ENCODE measurements around the gene AFP.

Gene AFP

GRCh38 chr4:73451981-73452747, 16.1 kb downstream of the AFP start:
- Histone ChIP-seq H3K27ac (ENCODE audit: low read length) (no peak overlapping the region), H2AFZ (ENCODE audit: low read depth, low read length) (no peak overlapping the region), H3K27me3 (ENCODE audit: insufficient read depth, low read length, poor library complexity) (no peaks in the 10 kb centered on the region), H3K36me3 (ENCODE audit: insufficient read depth, low read length) (no peaks in the 10 kb centered on the region), H3K4me1 (ENCODE audit: insufficient read depth, low read length) (no peaks in the 10 kb centered on the region), H3K9me3 (ENCODE audit: insufficient read depth, low read length, severe bottlenecking) (no peaks in the 10 kb centered on the region), H3K79me2 (ENCODE audit: insufficient read depth, low read length) (no peaks in the 10 kb centered on the region), H3K9ac (ENCODE audit: low read depth, low read length) (no peak overlapping the region), H3K4me3 (ENCODE audit: low read depth in 1 of 2, low read length in 2 of 2) (no peak overlapping the region), H4K20me1 (ENCODE audit: insufficient read depth, low read length) (no peaks in the 10 kb centered on the region), H3K4me2 (ENCODE audit: insufficient read depth, low read length) (no peak overlapping the region)
- DNase-seq, result no peak
- no peak for TF ChIP-seq EZH2 (IDR thresholded peaks at IDR 0.05; ENCODE audit: borderline replicate concordance, low read depth, low read length, severe bottlenecking)
- TF ChIP-seq, protein P1, sequence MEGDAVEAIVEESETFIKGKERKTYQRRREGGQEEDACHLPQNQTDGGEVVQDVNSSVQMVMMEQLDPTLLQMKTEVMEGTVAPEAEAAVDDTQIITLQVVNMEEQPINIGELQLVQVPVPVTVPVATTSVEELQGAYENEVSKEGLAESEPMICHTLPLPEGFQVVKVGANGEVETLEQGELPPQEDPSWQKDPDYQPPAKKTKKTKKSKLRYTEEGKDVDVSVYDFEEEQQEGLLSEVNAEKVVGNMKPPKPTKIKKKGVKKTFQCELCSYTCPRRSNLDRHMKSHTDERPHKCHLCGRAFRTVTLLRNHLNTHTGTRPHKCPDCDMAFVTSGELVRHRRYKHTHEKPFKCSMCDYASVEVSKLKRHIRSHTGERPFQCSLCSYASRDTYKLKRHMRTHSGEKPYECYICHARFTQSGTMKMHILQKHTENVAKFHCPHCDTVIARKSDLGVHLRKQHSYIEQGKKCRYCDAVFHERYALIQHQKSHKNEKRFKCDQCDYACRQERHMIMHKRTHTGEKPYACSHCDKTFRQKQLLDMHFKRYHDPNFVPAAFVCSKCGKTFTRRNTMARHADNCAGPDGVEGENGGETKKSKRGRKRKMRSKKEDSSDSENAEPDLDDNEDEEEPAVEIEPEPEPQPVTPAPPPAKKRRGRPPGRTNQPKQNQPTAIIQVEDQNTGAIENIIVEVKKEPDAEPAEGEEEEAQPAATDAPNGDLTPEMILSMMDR (IDR thresholded peaks at IDR 0.05; ENCODE audit: borderline replicate concordance, extremely low read depth, low read length, poor library complexity, severe bottlenecking), result no peak
- ATAC-seq (ENCODE audit: insufficient read depth, low read depth), result no peak

DNA sequence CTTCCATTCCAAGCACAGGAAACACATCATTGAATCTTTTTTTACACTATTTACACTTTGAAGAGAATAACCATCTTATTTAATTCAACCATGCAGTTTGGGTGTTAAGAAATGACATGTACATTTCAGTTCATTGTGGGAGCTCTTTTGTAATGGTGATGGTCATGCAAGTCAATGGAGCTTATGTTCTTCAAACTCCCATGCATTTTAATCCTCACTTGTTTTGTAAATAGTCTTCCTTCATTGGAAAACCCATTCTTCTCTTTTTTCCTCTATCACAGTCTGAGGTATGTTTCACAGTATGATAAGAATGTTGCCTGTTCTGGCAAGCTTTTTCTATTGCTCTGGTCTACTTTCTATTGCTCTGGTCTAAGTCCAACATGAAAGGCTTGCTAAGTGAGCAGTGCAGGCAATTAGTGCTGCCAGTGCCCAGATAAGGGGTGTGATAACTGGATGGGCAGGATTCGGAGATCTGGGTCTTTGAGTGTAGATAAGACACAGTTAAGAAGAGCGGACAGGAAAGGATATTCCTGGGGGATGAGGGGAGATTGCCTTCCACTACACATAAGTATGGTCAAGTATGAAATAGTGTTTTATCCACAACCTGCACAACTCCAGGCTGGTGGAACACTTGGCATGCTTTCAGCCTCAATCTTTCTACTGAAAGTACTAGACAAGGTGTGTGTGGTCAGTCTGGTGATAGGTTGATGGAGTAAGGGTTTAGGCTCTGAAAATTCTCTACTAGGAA, 17.1 kb downstream of the AFP start:
- Histone ChIP-seq H3K9me3 (ENCODE audit: insufficient read depth, low read length, severe bottlenecking) (no peaks in the 10 kb centered on the region), H4K20me1 (ENCODE audit: insufficient read depth, low read length) (no peaks in the 10 kb centered on the region), H3K27ac (ENCODE audit: low read length) (no peak overlapping the region), H3K4me3 (ENCODE audit: low read depth in 1 of 2, low read length in 2 of 2) (no peak overlapping the region), H3K9ac (ENCODE audit: low read depth, low read length) (no peak overlapping the region), H3K4me1 (ENCODE audit: insufficient read depth, low read length) (no peaks in the 10 kb centered on the region), H3K4me2 (ENCODE audit: insufficient read depth, low read length) (no peak overlapping the region), H2AFZ (ENCODE audit: low read depth, low read length) (no peak overlapping the region), H3K36me3 (ENCODE audit: insufficient read depth, low read length) (no peaks in the 10 kb centered on the region), H3K27me3 (ENCODE audit: insufficient read depth, low read length, poor library complexity) (no peaks in the 10 kb centered on the region), H3K79me2 (ENCODE audit: insufficient read depth, low read length) (no peaks in the 10 kb centered on the region)
- TF ChIP-seq, protein P1 (IDR thresholded peaks at IDR 0.05; ENCODE audit: borderline replicate concordance, extremely low read depth, low read length, poor library complexity, severe bottlenecking), result no peak
- TF ChIP-seq EZH2 (IDR thresholded peaks at IDR 0.05; ENCODE audit: borderline replicate concordance, low read depth, low read length, severe bottlenecking), result no peak
- ATAC-seq (ENCODE audit: insufficient read depth, low read depth) (no peak), DNase-seq (no peak)

- Histone ChIP-seq H3K79me2 (ENCODE audit: insufficient read depth, low read length) (no peaks in the 10 kb centered on the region), H2AFZ (ENCODE audit: low read depth, low read length) (no peak overlapping the region), H4K20me1 (ENCODE audit: insufficient read depth, low read length) (no peaks in the 10 kb centered on the region), H3K27me3 (ENCODE audit: insufficient read depth, low read length, poor library complexity) (no peaks in the 10 kb centered on the region), H3K27ac (ENCODE audit: low read length) (no peak overlapping the region), H3K36me3 (ENCODE audit: insufficient read depth, low read length) (no peaks in the 10 kb centered on the region), H3K4me1 (ENCODE audit: insufficient read depth, low read length) (no peaks in the 10 kb centered on the region), H3K9me3 (ENCODE audit: insufficient read depth, low read length, severe bottlenecking) (no peaks in the 10 kb centered on the region), H3K4me2 (ENCODE audit: insufficient read depth, low read length) (no peak overlapping the region), H3K9ac (ENCODE audit: low read depth, low read length) (no peak overlapping the region), H3K4me3 (ENCODE audit: low read depth in 1 of 2, low read length in 2 of 2) (no peak overlapping the region)
- ATAC-seq (ENCODE audit: insufficient read depth, low read depth), result no peak
- no peak for DNase-seq
- TF ChIP-seq EZH2 (IDR thresholded peaks at IDR 0.05; ENCODE audit: borderline replicate concordance, low read depth, low read length, severe bottlenecking), result no peak
- TF ChIP-seq, protein P1 (IDR thresholded peaks at IDR 0.05; ENCODE audit: borderline replicate concordance, extremely low read depth, low read length, poor library complexity, severe bottlenecking), result no peak
Observed at GRCh38 chr4:73453701-73454005, 17.6 kb downstream of the AFP start.
